Liver (tissue), 9 donors: ENCODE results near the gene EML3. TPM values are rescaled to one million over a fixed set of nuclear protein-coding genes. Genes with fewer than 3 reads are reported as not detected.

Experiments
- DNase-seq: peaks from one replicate; pipeline ENCODE4 v3.0.0-alpha.2; 2017; ENCODE audit warnings: low spot score
- H3K27ac ChIP-seq, 2 donors: one replicate each; pipeline ENCODE4 v1.7.0; 2013; ENCODE audit warnings: inconsistent platforms in 2 of 2, low read length in 2 of 2, control low read depth in 1 of 2, low read depth in 1 of 2, mild to moderate bottlenecking in 1 of 2
- H3K27me3 ChIP-seq, 4 donors: one replicate each; pipeline versions ENCODE4 v1.6.1 to v1.7.0; 2013; ENCODE audit warnings: low read length in 3 of 4, inconsistent platforms in 1 of 4, mild to moderate bottlenecking in 1 of 4, moderate library complexity in 1 of 4; ENCODE audit not compliant: control insufficient read depth in 4 of 4, insufficient read depth in 4 of 4
- H3K36me3 ChIP-seq, 4 donors: one replicate each; pipeline versions ENCODE4 v1.6.1 to v1.7.0; 2013; ENCODE audit warnings: low read length in 3 of 4, mild to moderate bottlenecking in 3 of 4, low read depth in 1 of 4, moderate library complexity in 1 of 4; ENCODE audit not compliant: control insufficient read depth in 4 of 4, insufficient read depth in 3 of 4
- H3K4me1 ChIP-seq, 4 donors: one replicate each; pipeline versions ENCODE4 v1.6.1 to v1.7.0; 2013; ENCODE audit warnings: low read length in 3 of 4, mild to moderate bottlenecking in 3 of 4, moderate library complexity in 1 of 4; ENCODE audit not compliant: control insufficient read depth in 4 of 4, insufficient read depth in 4 of 4
- H3K4me3 ChIP-seq, 3 donors: one replicate each; pipeline versions ENCODE4 v1.6.1 to v1.7.0; 2013; ENCODE audit warnings: low read length in 3 of 3, control low read depth in 1 of 3, low read depth in 1 of 3, mild to moderate bottlenecking in 1 of 3
- H3K9ac ChIP-seq, 2 donors: one replicate each; pipeline ENCODE4 v1.7.0; 2013; ENCODE audit warnings: low read length in 2 of 2, mild to moderate bottlenecking in 2 of 2, moderate library complexity in 2 of 2, control low read depth in 1 of 2, low read depth in 1 of 2
- H3K9me3 ChIP-seq, 4 donors: one replicate each; pipeline versions ENCODE4 v1.6.1 to v1.7.0; 2013; ENCODE audit warnings: low read length in 3 of 4; ENCODE audit not compliant: control insufficient read depth in 4 of 4
- CTCF ChIP-seq: fragments of 150-350 bp; IDR thresholded peaks from 2 replicates; pipeline ENCODE4 v1.5.1; 2017; ENCODE audit warnings: improper control_type of control experiment, low read depth, low read length; ENCODE audit not compliant: missing input control
- EGR1 ChIP-seq, 2 donors: IDR thresholded peaks; 2 replicates each; pipeline ENCODE4 v1.6.1; 2016 to 2018; ENCODE audit warnings: antibody characterized with exemption in 2 of 2, low read depth in 2 of 2
- FOXA1 ChIP-seq: IDR thresholded peaks from 2 replicates; pipeline ENCODE4 v1.6.1; 2016; ENCODE audit warnings: antibody characterized with exemption
- FOXA2 ChIP-seq: IDR thresholded peaks from 2 replicates; pipeline ENCODE4 v1.6.1; 2016; ENCODE audit warnings: antibody characterized with exemption
- GABPA ChIP-seq, 2 donors: IDR thresholded peaks in 1 of 2; conservative IDR thresholded peaks in 1 of 2; 2 replicates each; pipeline ENCODE4 v1.6.1; 2016; ENCODE audit warnings: antibody characterized with exemption in 2 of 2, mild to moderate bottlenecking in 1 of 2, moderate library complexity in 1 of 2
- HNF4A ChIP-seq, 2 donors: conservative IDR thresholded peaks; 2 replicates each; pipeline ENCODE4 v1.6.1; 2016; ENCODE audit warnings: antibody characterized with exemption in 2 of 2, mild to moderate bottlenecking in 2 of 2
- JUND ChIP-seq, 2 donors: IDR thresholded peaks; 2 replicates each; pipeline ENCODE4 v1.6.1; 2016; ENCODE audit warnings: antibody characterized with exemption in 2 of 2
- NR2F2 ChIP-seq: IDR thresholded peaks from 2 replicates; pipeline ENCODE4 v1.6.1; 2016; ENCODE audit warnings: antibody characterized with exemption
- RAD21 ChIP-seq, 2 donors: IDR thresholded peaks; 2 replicates each; pipeline ENCODE4 v1.6.1; 2016; ENCODE audit warnings: antibody characterized with exemption in 2 of 2, mild to moderate bottlenecking in 2 of 2
- RXRA ChIP-seq, 2 donors: IDR thresholded peaks; 2 replicates each; pipeline ENCODE4 v1.6.1; 2017 to 2018; ENCODE audit warnings: antibody characterized with exemption in 2 of 2, mild to moderate bottlenecking in 1 of 2
- SP1 ChIP-seq: IDR thresholded peaks from 2 replicates; pipeline ENCODE4 v1.6.1; 2018; ENCODE audit warnings: antibody characterized with exemption, mild to moderate bottlenecking
- TAF1 ChIP-seq: conservative IDR thresholded peaks from 2 replicates; pipeline ENCODE4 v1.6.1; 2016; ENCODE audit warnings: antibody characterized with exemption, mild to moderate bottlenecking
- ZBTB33 ChIP-seq: IDR thresholded peaks from 2 replicates; pipeline ENCODE4 v1.6.1; 2016; ENCODE audit warnings: antibody characterized with exemption
- WGBS: extraction: QIAGEN DNeasy Blood & Tissue Kit; methylation state at CpG from one replicate; pipeline ENCODE4 v1.1.7; 2013; 5-methylcytosine and 5-hydroxymethylcytosine counted together
- polyA plus RNA-seq, 2 donors: library from polyadenylated mRNA; stranded (reverse) in 1 of 2; unstranded in 1 of 2; fragments of 200-250 nt in 1 of 2; fragments of >200 nt in 1 of 2; fragmentation: Nextera tagmentation in 1 of 2; extraction: Ambion mirVana in 1 of 2; gene quantifications; one replicate each; pipeline versions ENCODE4 v1.2.1 to v1.2.3, GENCODE V29; 2013 to 2015
- total RNA-seq, 2 donors: library from RNA; depleted of rRNA; stranded (reverse); fragments of >200 nt; gene quantifications; one replicate each; pipeline ENCODE4 v1.2.3, GENCODE V29; 2014
- TF ChIP-seq, protein P1 (sequence below): IDR thresholded peaks from 2 replicates; pipeline ENCODE4 v1.6.1; 2016; ENCODE audit warnings: antibody characterized with exemption
- TF ChIP-seq, protein P2 (sequence below): IDR thresholded peaks from 2 replicates; pipeline ENCODE4 v1.6.1; 2016; ENCODE audit warnings: antibody characterized with exemption
- TF ChIP-seq, protein P3 (sequence below): IDR thresholded peaks from 2 replicates; pipeline ENCODE4 v1.6.1; 2016; ENCODE audit warnings: antibody characterized with exemption, mild to moderate bottlenecking
- donor health status: healthy.
- donor health status: healthy.
- donor health status: healthy.
- donor health status: healthy.
- donor health status: healthy.

Gene EML3
- total and polyA plus RNA-seq, 4 donors, result 6.0 to 19.3 (median 13.6) TPM

DNA sequence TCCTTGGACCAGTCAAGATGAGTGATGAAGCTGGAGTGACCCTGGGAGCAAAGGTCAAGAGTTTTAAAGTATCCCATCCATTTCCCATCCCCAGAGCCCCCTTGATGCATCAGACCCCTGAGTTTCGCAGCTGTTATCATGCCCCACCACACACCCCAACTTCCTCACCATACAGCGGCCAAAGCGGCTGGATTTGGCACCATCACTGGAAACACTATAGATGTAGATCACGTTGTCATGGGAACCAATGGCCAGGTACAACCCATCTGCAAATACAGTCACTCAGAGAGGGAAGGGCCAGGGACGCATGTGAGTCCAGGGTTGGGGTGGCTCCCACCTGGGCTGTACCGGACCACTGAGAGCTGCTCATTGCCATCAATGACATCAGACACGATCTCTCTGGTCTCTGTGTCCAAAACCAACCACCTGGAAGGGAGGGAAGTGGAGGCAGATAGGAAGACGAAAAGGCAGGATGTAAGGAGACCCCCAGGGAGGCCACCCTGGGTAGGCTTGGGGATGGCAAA is 8.7 kb downstream of the EML3 start:
- Histone ChIP-seq H3K4me1 (peaks cover 12 to 55% (median 34%) of the 10 kb centered on the region in 4 donors), H3K4me3 (no peak overlapping the region), H3K27me3 (no peaks in the 10 kb centered on the region), H3K9ac (no peak overlapping the region), H3K27ac (no peak overlapping the region), H3K36me3 (peaks cover 2 to 14% (median 3%) of the 10 kb centered on the region in 4 donors), H3K9me3 (no peaks in the 10 kb centered on the region)
- DNase-seq, result no peak
- no peak for TF ChIP-seq GABPA (IDR thresholded peaks at IDR 0.05 in 1 of 2, conservative IDR thresholded peaks at IDR 0.05 in 1 of 2)
- no peak for TF ChIP-seq CTCF
- TF ChIP-seq, protein P1, sequence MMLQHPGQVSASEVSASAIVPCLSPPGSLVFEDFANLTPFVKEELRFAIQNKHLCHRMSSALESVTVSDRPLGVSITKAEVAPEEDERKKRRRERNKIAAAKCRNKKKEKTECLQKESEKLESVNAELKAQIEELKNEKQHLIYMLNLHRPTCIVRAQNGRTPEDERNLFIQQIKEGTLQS, result no peak
- no peak for TF ChIP-seq JUND (IDR thresholded peaks at IDR 0.05)
- no peak for TF ChIP-seq NR2F2
- no peak for TF ChIP-seq HNF4A (conservative IDR thresholded peaks at IDR 0.05)
- no peak for TF ChIP-seq FOXA1
- TF ChIP-seq RXRA (IDR thresholded peaks at IDR 0.05), result no peak
- WGBS, result 95% methylated on average over 8 of the region's 8 CpGs

GRCh38 chr11:62603072-62603408 is 9.5 kb downstream of the EML3 start:
- H3K27ac ChIP-seq, result no peak overlapping the region
- H3K36me3 ChIP-seq, result peaks cover 2 to 12% (median 7%) of the 10 kb centered on the region in 4 donors
- peaks cover 12 to 51% (median 34%) of the 10 kb centered on the region in 4 donors for H3K4me1 ChIP-seq
- no peak overlapping the region for H3K9ac ChIP-seq
- no peaks in the 10 kb centered on the region for H3K27me3 ChIP-seq
- DNase-seq, result no peak
- no peak for TF ChIP-seq RAD21 (IDR thresholded peaks at IDR 0.05)
- no peak for TF ChIP-seq ZBTB33
- TF ChIP-seq FOXA2, result no peak
- TF ChIP-seq GABPA (IDR thresholded peaks at IDR 0.05 in 1 of 2, conservative IDR thresholded peaks at IDR 0.05 in 1 of 2), result no peak
- TF ChIP-seq TAF1, result no peak
- TF ChIP-seq, protein P2, sequence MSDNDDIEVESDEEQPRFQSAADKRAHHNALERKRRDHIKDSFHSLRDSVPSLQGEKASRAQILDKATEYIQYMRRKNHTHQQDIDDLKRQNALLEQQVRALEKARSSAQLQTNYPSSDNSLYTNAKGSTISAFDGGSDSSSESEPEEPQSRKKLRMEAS, result no peak
- TF ChIP-seq FOXA1, result no peak
- TF ChIP-seq SP1, result no peak
- TF ChIP-seq, protein P3, sequence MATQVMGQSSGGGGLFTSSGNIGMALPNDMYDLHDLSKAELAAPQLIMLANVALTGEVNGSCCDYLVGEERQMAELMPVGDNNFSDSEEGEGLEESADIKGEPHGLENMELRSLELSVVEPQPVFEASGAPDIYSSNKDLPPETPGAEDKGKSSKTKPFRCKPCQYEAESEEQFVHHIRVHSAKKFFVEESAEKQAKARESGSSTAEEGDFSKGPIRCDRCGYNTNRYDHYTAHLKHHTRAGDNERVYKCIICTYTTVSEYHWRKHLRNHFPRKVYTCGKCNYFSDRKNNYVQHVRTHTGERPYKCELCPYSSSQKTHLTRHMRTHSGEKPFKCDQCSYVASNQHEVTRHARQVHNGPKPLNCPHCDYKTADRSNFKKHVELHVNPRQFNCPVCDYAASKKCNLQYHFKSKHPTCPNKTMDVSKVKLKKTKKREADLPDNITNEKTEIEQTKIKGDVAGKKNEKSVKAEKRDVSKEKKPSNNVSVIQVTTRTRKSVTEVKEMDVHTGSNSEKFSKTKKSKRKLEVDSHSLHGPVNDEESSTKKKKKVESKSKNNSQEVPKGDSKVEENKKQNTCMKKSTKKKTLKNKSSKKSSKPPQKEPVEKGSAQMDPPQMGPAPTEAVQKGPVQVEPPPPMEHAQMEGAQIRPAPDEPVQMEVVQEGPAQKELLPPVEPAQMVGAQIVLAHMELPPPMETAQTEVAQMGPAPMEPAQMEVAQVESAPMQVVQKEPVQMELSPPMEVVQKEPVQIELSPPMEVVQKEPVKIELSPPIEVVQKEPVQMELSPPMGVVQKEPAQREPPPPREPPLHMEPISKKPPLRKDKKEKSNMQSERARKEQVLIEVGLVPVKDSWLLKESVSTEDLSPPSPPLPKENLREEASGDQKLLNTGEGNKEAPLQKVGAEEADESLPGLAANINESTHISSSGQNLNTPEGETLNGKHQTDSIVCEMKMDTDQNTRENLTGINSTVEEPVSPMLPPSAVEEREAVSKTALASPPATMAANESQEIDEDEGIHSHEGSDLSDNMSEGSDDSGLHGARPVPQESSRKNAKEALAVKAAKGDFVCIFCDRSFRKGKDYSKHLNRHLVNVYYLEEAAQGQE, result no peak
- TF ChIP-seq EGR1 (IDR thresholded peaks at IDR 0.05; ENCODE audit: low read depth in 2 of 2), result no peak
- TF ChIP-seq RXRA (IDR thresholded peaks at IDR 0.05), result no peak
- no peak for TF ChIP-seq JUND (IDR thresholded peaks at IDR 0.05)
- no peaks in the 10 kb centered on the region for H3K9me3 ChIP-seq
- 92% methylated on average over 13 of the region's 13 CpGs for WGBS
- no peak overlapping the region for H3K4me3 ChIP-seq
